Kidney (tissue), 14 donors: ENCODE results near the gene ZSCAN4. TPM values are rescaled to one million over a fixed set of nuclear protein-coding genes. Genes with fewer than 3 reads are reported as not detected.

Source experiments
- DNase-seq, 5 donors: peaks; one replicate each; pipeline ENCODE4 v3.0.0-alpha.2; 2013 to 2020
- FAIRE-seq: peaks from 2 replicates; lab custom pipeline; 2012; peaks lifted over from hg19 to GRCh38; lab: Jason Lieb, UNC
- H3K27ac ChIP-seq, 2 donors: one replicate each; pipeline ENCODE4 v1.7.0; 2013; ENCODE audit warnings: low read depth in 2 of 2, low read length in 2 of 2, inconsistent platforms in 1 of 2
- H3K27me3 ChIP-seq: one replicate; pipeline ENCODE4 v1.7.1; 2013; ENCODE audit warnings: low read length, inconsistent platforms; ENCODE audit not compliant: control insufficient read depth, insufficient read depth
- H3K36me3 ChIP-seq, 3 donors: one replicate each; pipeline versions ENCODE4 v1.7.0 to v1.7.1; 2013; ENCODE audit warnings: low read length in 3 of 3, control low read depth in 1 of 3, inconsistent platforms in 1 of 3; ENCODE audit not compliant: insufficient read depth in 3 of 3, control insufficient read depth in 2 of 3
- H3K4me1 ChIP-seq, 3 donors: one replicate each; pipeline versions ENCODE4 v1.7.0 to v1.7.1; 2013; ENCODE audit warnings: low read length in 3 of 3, inconsistent platforms in 1 of 3, low read depth in 1 of 3; ENCODE audit not compliant: control insufficient read depth in 2 of 3, insufficient read depth in 2 of 3
- H3K4me3 ChIP-seq, 3 donors: one replicate each; pipeline versions ENCODE4 v1.7.0 to v1.8.1; 2013; ENCODE audit warnings: low read length in 3 of 3, control low read depth in 1 of 3, inconsistent platforms in 1 of 3
- H3K9ac ChIP-seq, 3 donors: one replicate each; pipeline versions ENCODE4 v1.7.0 to v1.7.1; 2013; ENCODE audit warnings: low read length in 3 of 3, control low read depth in 1 of 3, inconsistent platforms in 1 of 3
- H3K9me3 ChIP-seq, 3 donors: one replicate each; pipeline versions ENCODE4 v1.7.0 to v1.7.1; 2013; ENCODE audit warnings: low read length in 3 of 3, control low read depth in 1 of 3, inconsistent platforms in 1 of 3; ENCODE audit not compliant: control insufficient read depth in 2 of 3, insufficient read depth in 1 of 3
- CTCF ChIP-seq: IDR thresholded peaks from 3 replicates; pipeline ENCODE4 v1.5.1; 2012; ENCODE audit warnings: mild to moderate bottlenecking, moderate library complexity, borderline replicate concordance; ENCODE audit not compliant: insufficient read depth; ENCODE audit errors: extremely low read depth
- intact Hi-C: fragments of 100-400 bp; cut with DNase I; formaldehyde crosslinking; loops from one replicate; pipeline ENCODE4 v1.11.1; 2022
- polyA plus RNA-seq: library from polyadenylated mRNA; stranded (reverse); fragments of 350-450 nt; fragmentation: Illumina TruSeq; extraction: RNeasy Lipid Tissue Mini Kit (QIAGEN cat#74804); gene quantifications from one replicate; pipeline ENCODE4 v1.2.3, GENCODE V29; 2014; ENCODE audit warnings: low read depth, low replicate concordance; ENCODE audit not compliant: insufficient read depth
- total RNA-seq: library from RNA; stranded (reverse); fragmentation: NEBNext Ultra II Directional; extraction: Animal tissue kit (Norgen Biotek cat#: 25700); gene quantifications from one replicate; pipeline ENCODE4 v1.2.1, GENCODE V29; 2021
- donor health status: control.
- donor health status: control.
- donor health status: control.
- donor health status: control.
- donor health status: control.
- donor health status: DM: yes; HTN: yes; CAD: no.
- donor health status: Normal renal cell carcinoma (clear cell type).

The ZSCAN4 gene
- total and polyA plus RNA-seq, 2 donors from 2014 or later: not detected

DNA sequence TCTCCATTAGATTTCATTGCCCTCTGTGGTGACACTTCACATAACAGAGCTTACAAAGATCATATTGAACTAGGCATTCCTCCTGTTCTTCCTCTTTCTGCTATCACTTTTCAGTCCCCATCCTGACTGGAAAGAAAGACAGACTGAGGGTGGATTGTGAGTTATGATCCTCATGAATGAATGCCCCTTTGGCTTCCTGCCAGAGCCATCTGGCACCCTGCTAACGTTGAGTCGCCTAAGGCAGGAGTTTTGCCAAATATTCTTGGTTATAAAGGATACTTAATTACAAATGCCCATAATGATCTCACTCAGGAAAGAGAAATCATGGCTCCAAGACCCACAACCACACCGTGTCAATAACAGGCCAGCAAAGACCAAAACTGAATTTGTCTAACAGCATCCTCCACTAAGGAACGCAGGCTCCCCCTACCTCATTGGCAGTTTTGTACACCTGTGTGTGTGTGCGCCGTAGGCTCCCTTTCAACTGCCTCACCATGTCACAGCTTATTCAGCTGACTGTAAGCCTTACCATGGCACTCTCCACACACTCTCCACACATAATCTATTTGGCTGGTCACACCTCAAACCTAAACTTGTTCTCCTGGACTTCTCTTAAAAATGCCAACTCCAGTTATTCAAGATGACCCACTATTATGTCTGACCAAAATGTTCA, 20.3 kb upstream of the ZSCAN4 start:
- Histone ChIP-seq H3K27ac (no peak overlapping the region), H3K4me1 (no peaks in the 10 kb centered on the region), H3K27me3 (no peaks in the 10 kb centered on the region), H3K9me3 (peaks cover 0 to 20% (median 3%) of the 10 kb centered on the region in 3 donors), H3K9ac (no peak overlapping the region), H3K36me3 (no peaks in the 10 kb centered on the region), H3K4me3 (no peak overlapping the region)
- FAIRE-seq (no peak), DNase-seq (no peak)
- intact Hi-C loops: no loop called here
- no peak for TF ChIP-seq CTCF

- Histone ChIP-seq H3K4me3 (no peak overlapping the region), H3K27me3 (no peaks in the 10 kb centered on the region), H3K36me3 (no peaks in the 10 kb centered on the region), H3K4me1 (no peaks in the 10 kb centered on the region), H3K27ac (no peak overlapping the region), H3K9me3 (peaks cover 0 to 23% (median 3%) of the 10 kb centered on the region in 3 donors), H3K9ac (no peak overlapping the region)
- no peak for FAIRE-seq
- DNase-seq: no peak
- TF ChIP-seq CTCF: no peak
- intact Hi-C loops: no loop called here
These were observed 17.1 kb upstream of the ZSCAN4 start for GRCh38 chr19:57651654-57651996.

GRCh38 chr19:57653689-57654088, 15.0 kb upstream of the ZSCAN4 start:
- TF ChIP-seq CTCF: no peak
- Histone ChIP-seq H3K4me3 (no peak overlapping the region), H3K27me3 (no peaks in the 10 kb centered on the region), H3K9ac (no peak overlapping the region), H3K27ac (no peak overlapping the region), H3K4me1 (no peaks in the 10 kb centered on the region), H3K36me3 (no peaks in the 10 kb centered on the region), H3K9me3 (peaks cover 0 to 7% (median 3%) of the 10 kb centered on the region in 3 donors)
- intact Hi-C loops: no loop called here
- DNase-seq: no peak
- no peak for FAIRE-seq

- Histone ChIP-seq H3K36me3 (no peaks in the 10 kb centered on the region), H3K4me1 (no peaks in the 10 kb centered on the region), H3K27me3 (no peaks in the 10 kb centered on the region), H3K9ac (no peak overlapping the region), H3K9me3 (peaks cover 0 to 4% (median 3%) of the 10 kb centered on the region in 3 donors), H3K4me3 (no peak overlapping the region), H3K27ac (no peak overlapping the region)
- no peak for DNase-seq
- intact Hi-C loops: no loop called here
- TF ChIP-seq CTCF: no peak
- no peak for FAIRE-seq
These were observed 13.3 kb upstream of the ZSCAN4 start for GRCh38 chr19:57655443-57655842.
